Neutrophil (primary cell): ENCODE results near the gene GYPC.
"Not testable (repeated sequence)": the region's sequence is repeated elsewhere in the genome, so short reads cannot be mapped to it uniquely, and the experiment has no call there.

Experiments
- H3K27ac ChIP-seq: fragments of 200-600 bp; sonication (generic); 2 replicates; pipeline ENCODE4 v1.5.1; 2016; ENCODE audit warnings: mild to moderate bottlenecking, moderate library complexity
- H3K27me3 ChIP-seq: fragments of 200-600 bp; sonication (generic); 2 replicates; pipeline ENCODE4 v1.6.0; 2016; ENCODE audit warnings: mild to moderate bottlenecking
- H3K36me3 ChIP-seq: fragments of 200-600 bp; sonication (generic); 2 replicates; pipeline ENCODE4 v1.5.1; 2017
- H3K4me1 ChIP-seq, 2 experiments: fragments of 200-600 bp in 1 of 2; sonication (generic) in 1 of 2; 1 replicate in 1 of 2; 2 replicates in 1 of 2; pipeline versions ENCODE4 v1.5.1 to v1.6.1; 2013 to 2016; ENCODE audit warnings: low read depth in 1 of 2, low read length in 1 of 2, mild to moderate bottlenecking in 1 of 2, moderate library complexity in 1 of 2; ENCODE audit not compliant: control insufficient read depth in 1 of 2, insufficient read depth in 1 of 2
- H3K4me3 ChIP-seq, 2 experiments: fragments of 200-600 bp in 1 of 2; sonication (generic) in 1 of 2; 1 replicate in 1 of 2; 2 replicates in 1 of 2; pipeline ENCODE4 v1.5.1; 2013 to 2016; ENCODE audit warnings: low read depth in 1 of 2, low read length in 1 of 2, mild to moderate bottlenecking in 1 of 2, moderate library complexity in 1 of 2
- H3K9me3 ChIP-seq: fragments of 200-600 bp; sonication (generic); 2 replicates; pipeline ENCODE4 v1.5.1; 2016
- CTCF ChIP-seq: fragments of 200-600 bp; sonication (generic); IDR thresholded peaks from 2 replicates; pipeline ENCODE4 v1.5.1; 2016; ENCODE audit warnings: antibody characterized with exemption

Gene GYPC

DNA sequence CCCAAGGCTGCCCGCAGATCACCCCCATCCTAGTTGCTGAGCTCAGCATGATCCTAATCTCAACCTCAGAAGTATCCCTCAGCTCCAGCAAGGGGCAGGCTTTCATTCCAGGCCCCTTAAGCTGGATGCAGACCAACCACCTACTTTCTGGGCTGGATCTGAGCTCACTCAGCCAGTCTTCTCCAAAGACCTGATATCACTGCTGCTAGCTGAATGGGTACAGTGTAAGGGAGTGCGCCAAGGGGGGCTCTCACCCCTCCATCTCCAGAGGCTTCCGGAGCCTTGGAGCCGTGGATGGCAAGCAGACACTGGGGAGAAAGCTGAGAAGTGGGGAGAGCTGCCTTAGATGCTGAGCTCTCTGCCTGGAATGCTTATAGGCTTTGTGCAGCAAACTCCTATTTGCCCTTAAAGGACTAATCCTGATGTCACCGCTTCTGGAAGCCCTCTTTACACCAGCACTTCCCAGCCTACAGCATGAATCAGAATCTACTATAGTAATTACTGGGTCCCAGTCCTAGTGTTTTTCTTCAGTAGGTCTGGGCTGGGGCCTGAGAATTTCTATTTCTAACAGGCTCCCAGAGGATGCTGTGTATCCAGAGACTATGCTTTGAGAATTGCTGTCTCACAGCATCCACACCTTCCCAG, 31.0 kb downstream of the GYPC start:
- H3K36me3 ChIP-seq = peaks cover 21% of the 10 kb centered on the region
- H3K9me3 ChIP-seq = no peaks in the 10 kb centered on the region
- H3K27me3 ChIP-seq = no peaks in the 10 kb centered on the region
- H3K4me3 ChIP-seq = no peak overlapping the region
- no peak for TF ChIP-seq CTCF
- H3K4me1 ChIP-seq = peaks cover 8 to 14% of the 10 kb centered on the region in 2 experiments
- H3K27ac ChIP-seq = no peak overlapping the region

DNA sequence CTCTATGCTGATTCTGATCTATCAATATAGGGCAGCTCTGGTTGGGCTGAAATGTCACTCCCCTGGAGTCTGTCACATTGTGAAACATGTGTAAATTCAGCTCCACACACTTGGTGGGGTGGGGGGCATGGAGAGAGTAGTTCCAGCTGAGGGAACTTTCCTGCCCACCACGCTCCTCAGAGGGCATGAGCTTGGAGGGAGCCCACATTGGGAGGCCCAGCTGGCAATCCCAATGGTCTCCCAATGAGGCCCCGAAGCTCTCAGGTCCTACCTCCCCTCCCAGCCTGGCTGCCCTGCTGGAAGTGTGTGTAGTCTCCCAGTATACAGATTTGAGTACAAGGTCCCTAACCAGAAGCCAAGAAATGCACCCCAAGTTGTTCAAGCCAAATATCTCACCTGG, 31.5 kb downstream of the GYPC start:
- no peaks in the 10 kb centered on the region for H3K9me3 ChIP-seq
- no peak for TF ChIP-seq CTCF
- peaks cover 23% of the 10 kb centered on the region for H3K36me3 ChIP-seq
- no peak overlapping the region for H3K4me3 ChIP-seq
- H3K27me3 ChIP-seq = no peaks in the 10 kb centered on the region
- H3K4me1 ChIP-seq = peaks cover 3 to 9% of the 10 kb centered on the region in 2 experiments
- H3K27ac ChIP-seq = no peak overlapping the region

DNA sequence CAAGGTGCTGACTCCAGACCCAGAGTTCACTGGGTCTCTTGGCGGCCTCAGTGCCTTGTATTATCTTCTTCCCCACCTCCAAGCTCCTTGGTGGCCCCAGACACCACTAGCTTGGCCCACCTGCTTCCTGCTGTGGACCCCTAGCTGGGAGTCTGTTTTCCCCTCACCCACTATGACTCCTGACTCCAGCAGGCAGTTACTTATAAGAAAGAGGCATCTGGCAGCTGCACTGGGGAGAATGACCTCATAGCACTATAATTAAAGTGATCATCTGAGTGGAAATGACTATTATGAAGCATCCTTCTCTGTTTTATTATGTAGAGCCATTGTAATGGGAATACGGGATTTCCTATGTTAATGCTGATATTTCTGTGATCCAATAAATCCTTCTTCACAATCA, 32.6 kb downstream of the GYPC start:
- H3K4me3 ChIP-seq, H3K27ac ChIP-seq, H3K4me1 ChIP-seq, H3K27me3 ChIP-seq, H3K9me3 ChIP-seq: not testable (repeated sequence)
- H3K36me3 ChIP-seq = peaks cover 27% of the 10 kb centered on the region

DNA sequence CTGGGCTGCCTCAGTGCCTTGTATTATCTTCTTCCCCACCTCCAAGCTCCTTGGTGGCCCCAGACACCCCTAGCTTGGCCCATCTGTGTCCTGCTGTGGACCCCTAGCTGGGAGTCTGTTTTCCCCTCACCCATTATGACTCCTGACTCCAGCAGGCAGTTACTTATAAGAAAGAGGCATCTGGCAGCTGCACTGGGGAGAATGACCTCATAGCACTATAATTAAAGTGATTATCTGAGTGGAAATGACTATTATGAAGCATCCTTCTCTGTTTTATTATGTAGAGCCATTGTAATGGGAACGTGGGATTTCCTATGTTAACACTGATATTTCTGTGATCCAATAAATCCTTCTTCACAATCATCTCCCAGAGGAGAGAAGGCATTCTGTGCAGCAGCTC, 36.3 kb downstream of the GYPC start:
- H3K9me3 ChIP-seq, H3K27me3 ChIP-seq, H3K4me1 ChIP-seq, H3K4me3 ChIP-seq, H3K27ac ChIP-seq: not testable (repeated sequence)
- H3K36me3 ChIP-seq = peaks cover 49% of the 10 kb centered on the region

DNA sequence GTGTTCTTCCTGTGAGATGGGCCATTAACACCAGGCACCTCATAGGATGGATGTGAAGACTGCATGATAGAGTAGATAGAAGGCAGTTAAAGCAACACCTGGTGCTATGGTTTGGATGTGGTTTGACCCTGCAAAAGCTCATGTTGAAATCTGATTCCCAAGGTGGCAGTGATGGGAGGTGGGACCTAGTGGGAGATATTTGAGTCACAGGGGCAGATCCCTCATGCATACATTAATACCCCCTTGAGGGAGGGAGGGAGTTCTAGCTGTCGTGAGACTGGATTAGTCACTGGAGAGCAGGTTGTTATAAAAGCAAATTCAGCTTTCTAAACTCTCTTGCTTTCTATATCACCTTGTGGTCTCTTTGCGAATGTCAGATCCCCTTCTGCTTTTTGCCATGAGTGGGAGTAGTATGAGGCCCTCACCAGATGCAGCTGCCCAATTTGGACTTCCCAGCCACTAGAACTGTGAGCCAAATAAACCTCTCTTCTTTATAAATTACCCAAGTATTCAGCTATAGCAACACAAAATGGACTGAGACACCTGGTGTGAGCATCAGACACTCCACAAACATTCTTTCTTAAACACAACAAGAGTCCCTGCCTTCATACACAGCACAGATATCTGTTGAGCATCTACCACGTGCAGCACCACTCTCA, 37.1 kb downstream of the GYPC start:
- H3K4me1 ChIP-seq, H3K27me3 ChIP-seq, H3K27ac ChIP-seq, H3K9me3 ChIP-seq, H3K4me3 ChIP-seq: not testable (repeated sequence)
- peaks cover 57% of the 10 kb centered on the region for H3K36me3 ChIP-seq

DNA sequence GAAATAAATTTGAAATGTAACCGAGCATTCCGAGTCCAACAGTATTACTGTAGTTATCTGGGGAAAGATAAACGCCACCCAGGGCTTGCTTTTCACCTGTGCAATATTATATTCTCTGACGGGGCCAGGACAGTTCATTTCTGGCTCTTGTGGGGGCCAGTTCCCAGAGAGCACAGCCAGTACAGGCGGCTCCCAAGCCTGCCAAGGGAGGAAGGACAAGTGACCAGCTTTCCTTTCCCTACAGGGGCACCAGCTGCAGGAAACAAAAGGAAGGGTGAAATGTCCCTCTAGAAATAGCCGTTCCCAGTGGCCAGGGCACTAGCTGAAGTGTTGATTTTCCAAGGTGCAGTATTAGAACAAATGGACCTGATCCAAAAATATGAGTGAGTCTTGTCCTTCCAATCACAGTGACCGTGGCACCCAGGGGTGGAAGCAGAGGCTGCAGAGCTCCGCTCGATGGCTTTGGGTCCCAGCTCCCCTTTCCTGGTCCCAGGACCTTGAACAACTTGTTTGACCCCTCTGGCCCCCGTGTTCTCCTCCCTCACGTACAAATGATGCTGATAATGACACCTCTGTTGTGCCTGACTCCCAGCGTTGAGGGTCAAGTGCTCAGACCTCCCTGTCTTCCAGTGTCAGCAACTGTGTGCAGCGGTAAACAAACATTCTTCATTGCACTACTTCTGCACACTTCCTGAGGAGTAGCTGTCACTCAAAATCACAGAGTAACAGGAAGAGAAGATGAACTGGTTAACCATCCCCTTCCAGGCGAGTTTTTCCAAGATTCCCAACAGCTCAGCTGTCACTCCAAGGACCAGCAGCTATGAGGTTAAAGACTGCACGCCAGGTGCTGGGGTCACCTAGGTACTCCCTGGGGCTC, 40.9 kb downstream of the GYPC start:
- Histone ChIP-seq H3K4me1 (no peaks in the 10 kb centered on the region), H3K27me3 (no peaks in the 10 kb centered on the region), H3K9me3 (no peaks in the 10 kb centered on the region), H3K4me3 (no peak overlapping the region), H3K27ac (no peak overlapping the region), H3K36me3 (peaks cover 60% of the 10 kb centered on the region)
- TF ChIP-seq CTCF = no peak

- no peaks in the 10 kb centered on the region for H3K9me3 ChIP-seq
- no peak overlapping the region for H3K4me3 ChIP-seq
- peaks cover 55% of the 10 kb centered on the region for H3K36me3 ChIP-seq
- no peaks in the 10 kb centered on the region for H3K4me1 ChIP-seq
- no peak overlapping the region for H3K27ac ChIP-seq
- TF ChIP-seq CTCF = no peak
- H3K27me3 ChIP-seq = no peaks in the 10 kb centered on the region
Measured at GRCh38 chr2:126698376-126698775, 42.4 kb downstream of the GYPC start.
